Measurements from ENCODE around the gene HSPBP1. TPM values are rescaled to one million over a fixed set of nuclear protein-coding genes. Genes with fewer than 3 reads are reported as not detected.
"Not testable (repeated sequence)": the region's sequence is repeated elsewhere in the genome, so short reads cannot be mapped to it uniquely, and the experiment has no call there.

HSPBP1 gene
- total RNA-seq, 1 donor from 2014 or later = 10.4 TPM

DNA sequence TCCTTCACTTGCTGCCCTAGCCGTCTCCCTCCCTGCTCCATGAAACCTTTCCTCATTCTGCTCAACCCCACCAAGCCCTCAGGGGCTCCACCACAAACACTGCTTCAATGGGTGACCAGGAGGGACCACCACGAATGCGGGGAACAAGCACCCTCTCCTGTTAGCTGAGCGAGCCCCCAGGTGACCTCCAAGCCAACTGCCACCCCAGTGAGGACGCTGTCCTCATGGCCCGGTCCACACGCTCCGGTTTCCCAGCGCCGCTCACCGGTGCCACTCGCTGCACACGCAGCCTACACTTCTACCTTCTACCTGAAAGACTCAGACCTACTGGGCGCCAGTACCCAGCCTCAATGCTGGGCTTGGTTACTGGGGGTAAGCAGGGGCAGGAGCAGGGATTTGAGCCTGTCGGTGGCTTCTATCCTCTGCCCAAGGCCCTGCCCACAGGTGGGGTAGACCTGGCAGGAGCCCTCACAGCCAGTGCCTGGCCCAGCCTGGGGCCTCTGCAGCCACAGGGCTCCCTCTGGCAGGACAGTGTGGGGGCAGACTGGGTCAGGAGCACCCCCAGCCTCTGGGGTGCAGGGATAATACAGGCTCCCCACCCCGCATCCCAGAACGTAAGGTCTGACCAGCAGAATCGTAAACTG lies 50.6 kb downstream of the HSPBP1 start:
- H3K9ac ChIP-seq (ENCODE audit: low read depth in 1 of 3, low read length in 3 of 3) = no peak overlapping the region
- no peaks in the 10 kb centered on the region for H3K27me3 ChIP-seq (ENCODE audit: control insufficient read depth in 3 of 3, insufficient read depth in 3 of 3, low read length in 3 of 3)
- no peaks in the 10 kb centered on the region for H3K4me1 ChIP-seq (ENCODE audit: control insufficient read depth in 3 of 3, insufficient read depth in 3 of 3, low read length in 3 of 3)
- peaks cover 41 to 52% (median 47%) of the 10 kb centered on the region in 3 donors for H3K36me3 ChIP-seq (ENCODE audit: control insufficient read depth in 3 of 3, insufficient read depth in 3 of 3, low read length in 3 of 3)
- H3K4me3 ChIP-seq (ENCODE audit: low read length in 3 of 3) = no peak overlapping the region
- no peaks in the 10 kb centered on the region for H3K9me3 ChIP-seq (ENCODE audit: control insufficient read depth in 3 of 3, low read length in 3 of 3)
- H3K27ac ChIP-seq (ENCODE audit: low read depth, low read length) = no peak overlapping the region

GRCh38 chr19:55228403-55229031 lies 51.4 kb downstream of the HSPBP1 start, which contains the start of gene TMEM86B:
TMEM86B (minus strand) TSS chr19:55228763; CDS start chr19:55228741, 22 bp downstream.
- Histone ChIP-seq H3K9ac (ENCODE audit: low read depth in 1 of 3, low read length in 3 of 3) (no peak within 1 kb of the TSS), H3K36me3 (ENCODE audit: control insufficient read depth in 3 of 3, insufficient read depth in 3 of 3, low read length in 3 of 3) (peaks cover 34 to 50% (median 47%) of the 10 kb centered on the region in 3 donors), H3K27me3 (ENCODE audit: control insufficient read depth in 3 of 3, insufficient read depth in 3 of 3, low read length in 3 of 3) (no peaks in the 10 kb centered on the region), H3K4me1 (ENCODE audit: control insufficient read depth in 3 of 3, insufficient read depth in 3 of 3, low read length in 3 of 3) (no peaks in the 10 kb centered on the region), H3K27ac (ENCODE audit: low read depth, low read length) (no peak within 1 kb of the TSS), H3K4me3 (ENCODE audit: low read length in 3 of 3) (no peak within 1 kb of the TSS), H3K9me3 (ENCODE audit: control insufficient read depth in 3 of 3, low read length in 3 of 3) (no peaks in the 10 kb centered on the region)

GRCh38 chr19:55228015-55228391 lies 51.9 kb downstream of the HSPBP1 start:
- no peaks in the 10 kb centered on the region for H3K9me3 ChIP-seq (ENCODE audit: control insufficient read depth in 3 of 3, low read length in 3 of 3)
- H3K27me3 ChIP-seq (ENCODE audit: control insufficient read depth in 3 of 3, insufficient read depth in 3 of 3, low read length in 3 of 3) = no peaks in the 10 kb centered on the region
- H3K36me3 ChIP-seq (ENCODE audit: control insufficient read depth in 3 of 3, insufficient read depth in 3 of 3, low read length in 3 of 3) = peaks cover 34 to 50% (median 47%) of the 10 kb centered on the region in 3 donors
- no peak overlapping the region for H3K9ac ChIP-seq (ENCODE audit: low read depth in 1 of 3, low read length in 3 of 3)
- H3K27ac ChIP-seq (ENCODE audit: low read depth, low read length) = no peak overlapping the region
- H3K4me1 ChIP-seq (ENCODE audit: control insufficient read depth in 3 of 3, insufficient read depth in 3 of 3, low read length in 3 of 3) = no peaks in the 10 kb centered on the region
- no peak overlapping the region for H3K4me3 ChIP-seq (ENCODE audit: low read length in 3 of 3)

GRCh38 chr19:55227241-55228014 lies 52.5 kb downstream of the HSPBP1 start:
- H3K9me3 ChIP-seq (ENCODE audit: control insufficient read depth in 3 of 3, low read length in 3 of 3) = no peaks in the 10 kb centered on the region
- H3K9ac ChIP-seq (ENCODE audit: low read depth in 1 of 3, low read length in 3 of 3) = no peak overlapping the region
- H3K36me3 ChIP-seq (ENCODE audit: control insufficient read depth in 3 of 3, insufficient read depth in 3 of 3, low read length in 3 of 3) = peaks cover 30 to 49% (median 45%) of the 10 kb centered on the region in 3 donors
- no peak overlapping the region for H3K4me3 ChIP-seq (ENCODE audit: low read length in 3 of 3)
- no peak overlapping the region for H3K27ac ChIP-seq (ENCODE audit: low read depth, low read length)
- H3K27me3 ChIP-seq (ENCODE audit: control insufficient read depth in 3 of 3, insufficient read depth in 3 of 3, low read length in 3 of 3) = no peaks in the 10 kb centered on the region
- H3K4me1 ChIP-seq (ENCODE audit: control insufficient read depth in 3 of 3, insufficient read depth in 3 of 3, low read length in 3 of 3) = no peaks in the 10 kb centered on the region

DNA sequence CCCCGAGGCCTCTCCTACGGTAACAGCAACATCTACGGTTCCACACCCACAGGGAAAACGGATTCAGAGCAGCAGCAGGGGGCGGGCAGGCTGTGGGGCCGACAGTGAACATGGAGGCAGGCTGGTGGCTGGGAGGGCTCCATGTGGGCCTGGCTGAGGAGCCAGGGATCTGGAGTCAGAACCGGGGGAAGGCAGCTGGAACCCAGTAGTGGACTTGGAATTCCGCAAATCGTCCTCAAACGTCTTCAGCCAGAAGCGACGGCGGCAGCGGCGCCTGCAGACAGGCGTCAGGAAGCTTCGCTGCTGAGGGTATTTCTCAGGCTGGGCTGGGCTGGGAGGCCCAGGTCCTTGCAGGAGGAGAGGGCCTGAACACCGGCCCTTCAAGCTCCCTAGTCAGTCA lies 53.1 kb downstream of the HSPBP1 start:
- Histone ChIP-seq H3K27ac (ENCODE audit: low read depth, low read length) (no peak overlapping the region), H3K36me3 (ENCODE audit: control insufficient read depth in 3 of 3, insufficient read depth in 3 of 3, low read length in 3 of 3) (peaks cover 24 to 43% (median 39%) of the 10 kb centered on the region in 3 donors), H3K27me3 (ENCODE audit: control insufficient read depth in 3 of 3, insufficient read depth in 3 of 3, low read length in 3 of 3) (no peaks in the 10 kb centered on the region), H3K4me1 (ENCODE audit: control insufficient read depth in 3 of 3, insufficient read depth in 3 of 3, low read length in 3 of 3) (no peaks in the 10 kb centered on the region), H3K4me3 (ENCODE audit: low read length in 3 of 3) (no peak overlapping the region), H3K9ac (ENCODE audit: low read depth in 1 of 3, low read length in 3 of 3) (no peak overlapping the region), H3K9me3 (ENCODE audit: control insufficient read depth in 3 of 3, low read length in 3 of 3) (no peaks in the 10 kb centered on the region)

- no peaks in the 10 kb centered on the region for H3K27me3 ChIP-seq (ENCODE audit: control insufficient read depth in 3 of 3, insufficient read depth in 3 of 3, low read length in 3 of 3)
- H3K36me3 ChIP-seq (ENCODE audit: control insufficient read depth in 3 of 3, insufficient read depth in 3 of 3, low read length in 3 of 3) = peaks cover 19 to 38% (median 34%) of the 10 kb centered on the region in 3 donors
- H3K4me1 ChIP-seq (ENCODE audit: control insufficient read depth in 3 of 3, insufficient read depth in 3 of 3, low read length in 3 of 3) = no peaks in the 10 kb centered on the region
- H3K4me3 ChIP-seq (ENCODE audit: low read length in 3 of 3) = no peak overlapping the region
- no peak overlapping the region for H3K9ac ChIP-seq (ENCODE audit: low read depth in 1 of 3, low read length in 3 of 3)
- no peak overlapping the region for H3K27ac ChIP-seq (ENCODE audit: low read depth, low read length)
- no peaks in the 10 kb centered on the region for H3K9me3 ChIP-seq (ENCODE audit: control insufficient read depth in 3 of 3, low read length in 3 of 3)
Observed at GRCh38 chr19:55226273-55226672, 53.6 kb downstream of the HSPBP1 start.

GRCh38 chr19:55225415-55225958 lies 54.4 kb downstream of the HSPBP1 start:
- Histone ChIP-seq H3K27ac (ENCODE audit: low read depth, low read length) (no peak overlapping the region), H3K27me3 (ENCODE audit: control insufficient read depth in 3 of 3, insufficient read depth in 3 of 3, low read length in 3 of 3) (no peaks in the 10 kb centered on the region), H3K9ac (ENCODE audit: low read depth in 1 of 3, low read length in 3 of 3) (no peak overlapping the region), H3K4me1 (ENCODE audit: control insufficient read depth in 3 of 3, insufficient read depth in 3 of 3, low read length in 3 of 3) (no peaks in the 10 kb centered on the region), H3K36me3 (ENCODE audit: control insufficient read depth in 3 of 3, insufficient read depth in 3 of 3, low read length in 3 of 3) (peaks cover 12 to 31% (median 28%) of the 10 kb centered on the region in 3 donors), H3K9me3 (ENCODE audit: control insufficient read depth in 3 of 3, low read length in 3 of 3) (peaks cover 0 to under 1% (median 0%) of the 10 kb centered on the region in 3 donors), H3K4me3 (ENCODE audit: low read length in 3 of 3) (no peak overlapping the region)

DNA sequence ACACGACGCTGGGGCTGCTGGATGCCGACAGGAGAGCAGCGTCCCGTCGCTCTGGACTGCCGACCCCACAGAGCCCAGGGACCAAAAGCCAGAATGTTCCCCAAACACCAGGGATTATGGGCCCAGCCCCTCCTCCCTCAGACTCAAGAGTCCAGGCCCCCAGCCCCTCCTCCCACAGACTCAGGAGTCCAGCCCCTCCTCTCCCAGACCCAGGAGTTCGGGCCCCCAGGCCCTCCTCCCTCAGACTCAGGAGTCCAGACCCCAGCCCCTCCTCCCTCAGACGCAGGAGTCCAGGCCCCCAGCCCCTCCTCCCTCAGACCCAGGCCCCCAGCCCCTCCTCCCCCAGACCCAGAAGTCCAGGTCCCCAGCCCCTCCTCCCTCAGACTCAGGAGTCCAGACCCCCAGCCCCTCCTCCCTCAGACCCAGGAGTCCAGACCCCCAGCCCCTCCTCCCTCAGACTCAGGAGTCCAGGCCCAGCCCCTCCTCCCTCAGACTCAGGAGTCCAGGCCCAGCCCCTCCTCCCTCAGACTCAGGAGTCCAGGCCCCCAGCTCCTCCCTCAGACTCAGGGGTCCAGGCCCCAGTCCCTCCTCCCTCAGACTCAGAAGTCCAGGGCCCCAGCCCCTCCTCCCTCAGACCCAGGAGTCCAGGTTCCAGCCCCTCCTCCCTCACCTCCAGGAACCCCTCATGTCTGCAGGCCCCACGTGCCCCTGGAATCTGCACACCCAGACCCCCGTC lies 55.1 kb downstream of the HSPBP1 start:
- H3K27me3 ChIP-seq (ENCODE audit: control insufficient read depth in 3 of 3, insufficient read depth in 3 of 3, low read length in 3 of 3); H3K9ac ChIP-seq (ENCODE audit: low read depth in 1 of 3, low read length in 3 of 3); H3K4me3 ChIP-seq (ENCODE audit: low read length in 3 of 3); H3K9me3 ChIP-seq (ENCODE audit: control insufficient read depth in 3 of 3, low read length in 3 of 3); H3K27ac ChIP-seq (ENCODE audit: low read depth, low read length); H3K4me1 ChIP-seq (ENCODE audit: control insufficient read depth in 3 of 3, insufficient read depth in 3 of 3, low read length in 3 of 3): not testable (repeated sequence)
- H3K36me3 ChIP-seq (ENCODE audit: control insufficient read depth in 3 of 3, insufficient read depth in 3 of 3, low read length in 3 of 3) = peaks cover 10 to 27% (median 27%) of the 10 kb centered on the region in 3 donors

GRCh38 chr19:55224038-55224665 lies 55.8 kb downstream of the HSPBP1 start:
- no peak overlapping the region for H3K4me3 ChIP-seq (ENCODE audit: low read length in 3 of 3)
- peaks cover 0 to 4% (median 0%) of the 10 kb centered on the region in 3 donors for H3K9me3 ChIP-seq (ENCODE audit: control insufficient read depth in 3 of 3, low read length in 3 of 3)
- H3K4me1 ChIP-seq (ENCODE audit: control insufficient read depth in 3 of 3, insufficient read depth in 3 of 3, low read length in 3 of 3) = no peaks in the 10 kb centered on the region
- peaks cover 7 to 21% (median 20%) of the 10 kb centered on the region in 3 donors for H3K36me3 ChIP-seq (ENCODE audit: control insufficient read depth in 3 of 3, insufficient read depth in 3 of 3, low read length in 3 of 3)
- H3K27me3 ChIP-seq (ENCODE audit: control insufficient read depth in 3 of 3, insufficient read depth in 3 of 3, low read length in 3 of 3) = no peaks in the 10 kb centered on the region
- H3K9ac ChIP-seq (ENCODE audit: low read depth in 1 of 3, low read length in 3 of 3) = no peak overlapping the region
- H3K27ac ChIP-seq (ENCODE audit: low read depth, low read length) = no peak overlapping the region

Data from skeletal muscle tissue (tissue), 4 donors.